HFFc6 (cell line): Measurements from ENCODE around the gene GBP4. TPM values are rescaled to one million over a fixed set of nuclear protein-coding genes. Genes with fewer than 3 reads are reported as not detected.

ENCODE experiments used
- DNase-seq: peaks from one replicate; pipeline ENCODE4 v3.0.0-alpha.2; 2018
- H3K27ac Mint-ChIP-seq: 2 replicates; pipeline ENCODE4 v1.8.0; 2020; ENCODE audit warnings: mild to moderate bottlenecking, mixed read lengths
- H3K27me3 Mint-ChIP-seq: 2 replicates; pipeline ENCODE4 v1.8.0; 2021; ENCODE audit warnings: mild to moderate bottlenecking, moderate library complexity, mixed read lengths; ENCODE audit not compliant: insufficient read depth
- H3K36me3 Mint-ChIP-seq: 2 replicates; pipeline ENCODE4 v1.8.0; 2021; ENCODE audit warnings: low read depth, mixed read lengths
- H3K4me1 Mint-ChIP-seq: 2 replicates; pipeline ENCODE4 v1.8.0; 2020; ENCODE audit warnings: low read depth, mixed read lengths
- H3K4me3 Mint-ChIP-seq: 2 replicates; pipeline ENCODE4 v1.8.0; 2020; ENCODE audit warnings: mild to moderate bottlenecking, moderate library complexity, mixed read lengths
- H3K9me3 Mint-ChIP-seq: 2 replicates; pipeline ENCODE4 v1.8.0; 2020; ENCODE audit warnings: mild to moderate bottlenecking, mixed read lengths
- CTCF ChIP-seq: fragments of 200-600 bp; sonication (generic); IDR thresholded peaks from 2 replicates; pipeline ENCODE4 v1.5.0; 2021; ENCODE audit warnings: antibody characterized with exemption, mild to moderate bottlenecking
- total RNA-seq, 6 experiments: library from RNA; stranded (reverse); fragmentation: NEBNext Ultra II Directional; extraction: Animal tissue kit (Norgen Biotek cat#: 25700); gene quantifications; 2 replicates in 1 of 6; 3 replicates in 5 of 6; pipeline ENCODE4 v1.2.3, GENCODE V29; 2021

GBP4 gene
- total RNA-seq, 6 experiments from 2014 or later = 0.10 to 0.31 (median 0.22) TPM

DNA sequence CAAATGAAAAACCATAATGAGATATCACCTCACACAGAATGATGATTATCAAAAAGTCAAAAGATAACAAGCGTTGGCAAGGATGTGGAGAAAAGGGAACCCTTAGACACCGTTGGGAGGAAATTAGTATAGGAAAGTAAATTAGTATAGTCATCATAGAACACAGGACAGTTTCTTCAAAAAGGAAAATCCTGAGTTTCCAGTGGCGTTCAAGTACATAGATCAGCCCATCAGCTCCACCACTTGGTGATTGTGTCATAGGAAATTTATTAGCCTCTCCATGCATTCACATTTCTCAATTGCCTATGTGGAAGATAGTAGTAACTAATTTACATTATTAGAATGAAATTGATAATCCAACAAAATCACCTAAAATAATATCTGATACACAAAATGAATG lies 52.0 kb downstream of the GBP4 start:
- Mint-ChIP-seq H3K4me3 (no peak overlapping the region), H3K27me3 (peaks cover 3% of the 10 kb centered on the region), H3K36me3 (no peaks in the 10 kb centered on the region), H3K9me3 (no peaks in the 10 kb centered on the region), H3K27ac (no peak overlapping the region), H3K4me1 (no peaks in the 10 kb centered on the region)
- no peak for DNase-seq
- TF ChIP-seq CTCF = no peak

- peaks cover 4% of the 10 kb centered on the region for H3K27me3 Mint-ChIP-seq
- H3K4me3 Mint-ChIP-seq = no peak overlapping the region
- no peaks in the 10 kb centered on the region for H3K4me1 Mint-ChIP-seq
Observed at GRCh38 chr1:89143484-89143883, 55.3 kb downstream of the GBP4 start.

DNA sequence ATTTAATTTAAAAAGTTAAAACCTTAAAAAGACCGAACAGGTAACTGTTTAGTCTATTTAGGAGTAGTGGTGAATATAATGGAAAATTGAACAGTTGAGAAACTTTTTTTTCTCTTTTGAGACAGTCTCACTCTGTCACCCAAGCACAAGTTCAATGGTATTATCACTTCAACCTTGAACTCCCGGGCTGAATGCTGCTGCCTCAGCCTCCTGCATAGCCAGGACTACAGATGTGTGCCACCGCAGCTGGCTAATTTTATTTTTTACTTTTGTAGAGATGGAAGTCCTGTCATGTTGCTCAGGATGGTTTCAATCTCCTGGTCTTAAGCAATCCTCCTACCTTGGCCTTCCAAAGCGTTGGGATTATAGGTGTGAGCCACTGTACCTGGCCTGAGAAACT lies 56.6 kb downstream of the GBP4 start:
- H3K4me3 Mint-ChIP-seq = no peak overlapping the region
- H3K27me3 Mint-ChIP-seq = peaks cover 2% of the 10 kb centered on the region
- no peak overlapping the region for H3K27ac Mint-ChIP-seq
- no peaks in the 10 kb centered on the region for H3K36me3 Mint-ChIP-seq
- TF ChIP-seq CTCF = no peak
- no peak for DNase-seq
- H3K9me3 Mint-ChIP-seq = no peaks in the 10 kb centered on the region; the same call in 1 of the 2 replicates
- H3K4me1 Mint-ChIP-seq = no peaks in the 10 kb centered on the region

More at GRCh38 chr1:89143484-89143883, 55.3 kb downstream of the GBP4 start:
- no peak for DNase-seq
- H3K36me3 Mint-ChIP-seq = no peaks in the 10 kb centered on the region
- no peak overlapping the region for H3K27ac Mint-ChIP-seq
- TF ChIP-seq CTCF = no peak
- no peaks in the 10 kb centered on the region; the same call in 1 of the 2 replicates for H3K9me3 Mint-ChIP-seq

- H3K4me1 Mint-ChIP-seq = peaks cover 1% of the 10 kb centered on the region; the same call in 1 of the 2 replicates
- no peaks in the 10 kb centered on the region for H3K36me3 Mint-ChIP-seq
- no peak for TF ChIP-seq CTCF
- DNase-seq = no peak
- peaks cover 2% of the 10 kb centered on the region for H3K27me3 Mint-ChIP-seq
- no peak overlapping the region for H3K27ac Mint-ChIP-seq
- H3K9me3 Mint-ChIP-seq = no peaks in the 10 kb centered on the region; the same call in 1 of the 2 replicates
- H3K4me3 Mint-ChIP-seq = no peak overlapping the region
Observed at GRCh38 chr1:89133747-89134146, 65.0 kb downstream of the GBP4 start.

Other genes starting within 250 kb of the GBP4 start
- gene KYAT3, start 206.3 kb downstream of the GBP4 start, total RNA-seq = 10 to 100 TPM; 18.1 to 25.4 (median 23.7) TPM
- 1 to 10 TPM; 5.5 to 9.7 (median 8.2) TPM for gene RBMXL1, start 206.3 kb downstream of the GBP4 start, total RNA-seq
- gene GBP3, start 176.1 kb downstream of the GBP4 start, total RNA-seq = 10 to 100 TPM; 26.5 to 44.6 (median 39.3) TPM
- 10 to 100 TPM; 26.7 to 32.7 (median 29.9) TPM for gene GBP1, start 133.7 kb downstream of the GBP4 start, total RNA-seq
- under 1 TPM; 0.40 to 0.85 (median 0.52) TPM for gene GBP2, start 72.8 kb downstream of the GBP4 start, total RNA-seq
- gene GBP7, start 22.9 kb downstream of the GBP4 start, total RNA-seq = not detected
- under 1 TPM in 2 of 6 experiments, not detected in 4; 0.10 to 0.34 TPM for gene GBP5, start 73.9 kb upstream of the GBP4 start, total RNA-seq
- gene GBP6, start 165.1 kb upstream of the GBP4 start, total RNA-seq = not detected